ENCODE measurements around the gene PJA2. TPM values are rescaled to one million over a fixed set of nuclear protein-coding genes. Genes with fewer than 3 reads are reported as not detected.
A peak's percentile ranks its signal among the peaks of the same experiment; 100 is the strongest.

The PJA2 gene
- total RNA-seq, 1 donor from 2014 or later = 63.4 TPM

- Mint-ChIP-seq H3K27me3 (no peaks in the 10 kb centered on the region), H3K9me3 (ENCODE audit: low read depth) (peaks cover 8% of the 10 kb centered on the region), H3K36me3 (ENCODE audit: insufficient read depth) (peaks cover 9% of the 10 kb centered on the region), H3K4me1 (ENCODE audit: low read depth) (peaks cover 44% of the 10 kb centered on the region), H3K27ac (peak overlapping the region; percentile 99), H3K4me3 (ENCODE audit: low read depth) (peak overlapping the region; percentile 99)
- peak; percentile 29 for DNase-seq (ENCODE audit: low spot score, unreplicated experiment)
- no peak for TF ChIP-seq CTCF (IDR thresholded peaks at IDR 0.05; ENCODE audit: unreplicated experiment)
Measured at GRCh38 chr5:109408991-109409843, 557 bp downstream of the PJA2 start.

GRCh38 chr5:109407913-109408312 lies 1.9 kb downstream of the PJA2 start:
- H3K9me3 Mint-ChIP-seq (ENCODE audit: low read depth) = peaks cover 3% of the 10 kb centered on the region
- H3K4me1 Mint-ChIP-seq (ENCODE audit: low read depth) = peaks cover 34% of the 10 kb centered on the region
- peak overlapping the region; percentile 99 for H3K4me3 Mint-ChIP-seq (ENCODE audit: low read depth)
- H3K27ac Mint-ChIP-seq = peak overlapping the region; percentile 10
- TF ChIP-seq CTCF (IDR thresholded peaks at IDR 0.05; ENCODE audit: unreplicated experiment) = no peak
- peaks cover 8% of the 10 kb centered on the region for H3K36me3 Mint-ChIP-seq (ENCODE audit: insufficient read depth)
- no peaks in the 10 kb centered on the region for H3K27me3 Mint-ChIP-seq
- DNase-seq (ENCODE audit: low spot score, unreplicated experiment) = no peak

- peak overlapping the region; percentile 18 for H3K4me3 Mint-ChIP-seq (ENCODE audit: low read depth)
- TF ChIP-seq CTCF (IDR thresholded peaks at IDR 0.05; ENCODE audit: unreplicated experiment) = no peak
Measured at GRCh38 chr5:109406719-109407118, 3.1 kb downstream of the PJA2 start.

GRCh38 chr5:109404428-109404960 lies 5.3 kb downstream of the PJA2 start:
- Mint-ChIP-seq H3K4me1 (ENCODE audit: low read depth) (peaks cover 37% of the 10 kb centered on the region), H3K27me3 (no peaks in the 10 kb centered on the region), H3K4me3 (ENCODE audit: low read depth) (no peak overlapping the region), H3K36me3 (ENCODE audit: insufficient read depth) (peaks cover 15% of the 10 kb centered on the region), H3K27ac (no peak overlapping the region), H3K9me3 (ENCODE audit: low read depth) (peaks cover 3% of the 10 kb centered on the region)
- TF ChIP-seq CTCF (IDR thresholded peaks at IDR 0.05; ENCODE audit: unreplicated experiment) = no peak
- no peak for DNase-seq (ENCODE audit: low spot score, unreplicated experiment)

More at GRCh38 chr5:109406719-109407118, 3.1 kb downstream of the PJA2 start:
- Mint-ChIP-seq H3K9me3 (ENCODE audit: low read depth) (peaks cover 3% of the 10 kb centered on the region), H3K27me3 (no peaks in the 10 kb centered on the region), H3K27ac (no peak overlapping the region), H3K36me3 (ENCODE audit: insufficient read depth) (peaks cover 10% of the 10 kb centered on the region), H3K4me1 (ENCODE audit: low read depth) (peaks cover 40% of the 10 kb centered on the region)
- DNase-seq (ENCODE audit: low spot score, unreplicated experiment) = no peak

GRCh38 chr5:109403469-109403868 lies 6.3 kb downstream of the PJA2 start:
- Mint-ChIP-seq H3K9me3 (ENCODE audit: low read depth) (peaks cover 3% of the 10 kb centered on the region), H3K27me3 (no peaks in the 10 kb centered on the region), H3K4me3 (ENCODE audit: low read depth) (no peak overlapping the region), H3K27ac (no peak overlapping the region), H3K36me3 (ENCODE audit: insufficient read depth) (peaks cover 16% of the 10 kb centered on the region), H3K4me1 (ENCODE audit: low read depth) (peaks cover 39% of the 10 kb centered on the region)
- no peak for DNase-seq (ENCODE audit: low spot score, unreplicated experiment)
- TF ChIP-seq CTCF (IDR thresholded peaks at IDR 0.05; ENCODE audit: unreplicated experiment) = no peak
